ENCODE results near the gene ABAT. TPM values are rescaled to one million over a fixed set of nuclear protein-coding genes. Genes with fewer than 3 reads are reported as not detected.

Gene ABAT
- total RNA-seq, 1 experiment from 2014 or later: 4.7 TPM

- ChIA-PET CTCF (no interaction called here), RAD21 (ENCODE audit: low non-redundant PET in 1 of 2, low total read pairs in 2 of 2, uncharacterized antibody in 2 of 2, unreplicated experiment in 2 of 2) (no interaction called here), POLR2A (no interaction called here)
- no peak overlapping the region for H3K4me2 ChIP-seq (ENCODE audit: low read length)
- BruUV-seq (replicated peaks): no TSS peak
- TF ChIP-seq ZFX (IDR thresholded peaks at IDR 0.05) (no peak), CBX3 (IDR thresholded peaks at IDR 0.05; ENCODE audit: low read depth) (no peak), POLR2A (IDR thresholded peaks at IDR 0.05; ENCODE audit: borderline replicate concordance, extremely low read depth, insufficient read depth, insufficient read length) (no peak), RAD21 (IDR thresholded peaks at IDR 0.05; ENCODE audit: low read depth) (no peak), MAX (IDR thresholded peaks at IDR 0.05) (no peak), YY1 (IDR thresholded peaks at IDR 0.05; ENCODE audit: extremely low read depth, insufficient replicate concordance, low read depth, low read length) (no peak), EGR1 (IDR thresholded peaks at IDR 0.05; ENCODE audit: low read depth) (no peak), SRF (IDR thresholded peaks at IDR 0.05; ENCODE audit: low read depth) (no peak), SP1 (IDR thresholded peaks at IDR 0.05; ENCODE audit: low read depth) (no peak), REST (IDR thresholded peaks at IDR 0.05; ENCODE audit: low read depth) (no peak), EZH2phosphoT487 (IDR thresholded peaks at IDR 0.05; ENCODE audit: borderline replicate concordance) (no peak)
- TF ChIP-seq, protein P1, sequence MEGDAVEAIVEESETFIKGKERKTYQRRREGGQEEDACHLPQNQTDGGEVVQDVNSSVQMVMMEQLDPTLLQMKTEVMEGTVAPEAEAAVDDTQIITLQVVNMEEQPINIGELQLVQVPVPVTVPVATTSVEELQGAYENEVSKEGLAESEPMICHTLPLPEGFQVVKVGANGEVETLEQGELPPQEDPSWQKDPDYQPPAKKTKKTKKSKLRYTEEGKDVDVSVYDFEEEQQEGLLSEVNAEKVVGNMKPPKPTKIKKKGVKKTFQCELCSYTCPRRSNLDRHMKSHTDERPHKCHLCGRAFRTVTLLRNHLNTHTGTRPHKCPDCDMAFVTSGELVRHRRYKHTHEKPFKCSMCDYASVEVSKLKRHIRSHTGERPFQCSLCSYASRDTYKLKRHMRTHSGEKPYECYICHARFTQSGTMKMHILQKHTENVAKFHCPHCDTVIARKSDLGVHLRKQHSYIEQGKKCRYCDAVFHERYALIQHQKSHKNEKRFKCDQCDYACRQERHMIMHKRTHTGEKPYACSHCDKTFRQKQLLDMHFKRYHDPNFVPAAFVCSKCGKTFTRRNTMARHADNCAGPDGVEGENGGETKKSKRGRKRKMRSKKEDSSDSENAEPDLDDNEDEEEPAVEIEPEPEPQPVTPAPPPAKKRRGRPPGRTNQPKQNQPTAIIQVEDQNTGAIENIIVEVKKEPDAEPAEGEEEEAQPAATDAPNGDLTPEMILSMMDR (IDR thresholded peaks at IDR 0.05 in 2 of 3, conservative IDR thresholded peaks at IDR 0.05 in 1 of 3; ENCODE audit: borderline replicate concordance in 1 of 3, insufficient read depth in 1 of 3, low read depth in 2 of 3, low read length in 2 of 3): no peak
- TF ChIP-seq, protein P2, sequence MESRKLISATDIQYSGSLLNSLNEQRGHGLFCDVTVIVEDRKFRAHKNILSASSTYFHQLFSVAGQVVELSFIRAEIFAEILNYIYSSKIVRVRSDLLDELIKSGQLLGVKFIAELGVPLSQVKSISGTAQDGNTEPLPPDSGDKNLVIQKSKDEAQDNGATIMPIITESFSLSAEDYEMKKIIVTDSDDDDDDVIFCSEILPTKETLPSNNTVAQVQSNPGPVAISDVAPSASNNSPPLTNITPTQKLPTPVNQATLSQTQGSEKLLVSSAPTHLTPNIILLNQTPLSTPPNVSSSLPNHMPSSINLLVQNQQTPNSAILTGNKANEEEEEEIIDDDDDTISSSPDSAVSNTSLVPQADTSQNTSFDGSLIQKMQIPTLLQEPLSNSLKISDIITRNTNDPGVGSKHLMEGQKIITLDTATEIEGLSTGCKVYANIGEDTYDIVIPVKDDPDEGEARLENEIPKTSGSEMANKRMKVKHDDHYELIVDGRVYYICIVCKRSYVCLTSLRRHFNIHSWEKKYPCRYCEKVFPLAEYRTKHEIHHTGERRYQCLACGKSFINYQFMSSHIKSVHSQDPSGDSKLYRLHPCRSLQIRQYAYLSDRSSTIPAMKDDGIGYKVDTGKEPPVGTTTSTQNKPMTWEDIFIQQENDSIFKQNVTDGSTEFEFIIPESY (IDR thresholded peaks at IDR 0.05; ENCODE audit: extremely low read depth, insufficient replicate concordance, low read length): no peak
- H3K9ac ChIP-seq (ENCODE audit: low read length): no peak overlapping the region
- intact Hi-C loops (cut with micrococcal nuclease): no loop called here
- no peaks in the 10 kb centered on the region for H3K4me1 ChIP-seq (ENCODE audit: control insufficient read depth in 1 of 2, insufficient read depth in 2 of 2, low read length in 2 of 2)
- H4K20me1 ChIP-seq (ENCODE audit: insufficient read depth): no peaks in the 10 kb centered on the region
- DNase-seq (ENCODE audit: low read depth, low spot score): no peak
- no peak overlapping the region for H3K4me3 ChIP-seq (replicated peaks in 1 of 2; ENCODE audit: low read depth in 1 of 2, low read length in 2 of 2)
- no peak for ATAC-seq
- no peak overlapping the region for H3K27ac ChIP-seq (ENCODE audit: low read depth, low read length)
- H3K27me3 ChIP-seq (ENCODE audit: insufficient read depth, low read length): no peaks in the 10 kb centered on the region
- no peaks in the 10 kb centered on the region for H3K79me2 ChIP-seq (ENCODE audit: insufficient read depth, low read length)
- H2AFZ ChIP-seq (ENCODE audit: low read depth, low read length, poor library complexity, severe bottlenecking): no peak overlapping the region
- no peaks in the 10 kb centered on the region for H3K9me2 ChIP-seq (ENCODE audit: insufficient read depth)
- H3K9me3 ChIP-seq (ENCODE audit: control insufficient read depth in 1 of 2, insufficient read depth in 1 of 2, low read depth in 1 of 2, low read length in 2 of 2): no peaks in the 10 kb centered on the region
- H3K36me3 ChIP-seq (ENCODE audit: control insufficient read depth in 1 of 2, insufficient read depth in 2 of 2, low read length in 2 of 2): no peaks in the 10 kb centered on the region
Observed at GRCh38 chr16:8703693-8704092, 29.3 kb downstream of the ABAT start.
